GM23338 (cell line): ENCODE measurements around the gene TSC22D1. TPM values are rescaled to one million over a fixed set of nuclear protein-coding genes. Genes with fewer than 3 reads are reported as not detected.

ENCODE experiments used
- ATAC-seq: fragments of 200-7000 bp; cut with Tn5 transposase; 3 replicates; pipeline ENCODE4 v1.9.1; 2020
- DNase-seq: peaks from one replicate; pipeline ENCODE4 v3.0.0-alpha.2; 2015; ENCODE audit warnings: low spot score
- H2AFZ ChIP-seq: fragments of 200-600 bp; sonication (generic); 2 replicates; pipeline ENCODE4 v1.8.0; 2016; ENCODE audit warnings: antibody characterized with exemption, mild to moderate bottlenecking, moderate library complexity
- H3F3A ChIP-seq: fragments of 200-600 bp; sonication (generic); replicated peaks from 2 replicates; pipeline ENCODE4 v1.8.0; 2017; ENCODE audit warnings: antibody characterized with exemption, mixed run types, low read depth
- H3K27ac ChIP-seq: fragments of 200-600 bp; sonication (generic); 2 replicates; pipeline ENCODE4 v1.6.1; 2016; ENCODE audit warnings: low read depth
- H3K27me3 ChIP-seq: fragments of 200-600 bp; sonication (generic); 2 replicates; pipeline ENCODE4 v1.8.0; 2016; ENCODE audit warnings: mild to moderate bottlenecking, mixed run types, moderate library complexity; ENCODE audit not compliant: insufficient read depth
- H3K36me3 ChIP-seq: fragments of 200-600 bp; sonication (generic); 2 replicates; pipeline ENCODE4 v1.8.0; 2016; ENCODE audit warnings: mild to moderate bottlenecking; ENCODE audit not compliant: insufficient read depth
- H3K4me1 ChIP-seq: fragments of 200-600 bp; sonication (generic); 2 replicates; pipeline ENCODE4 v1.8.0; 2016; ENCODE audit warnings: mild to moderate bottlenecking, moderate library complexity; ENCODE audit not compliant: insufficient read depth
- H3K4me2 ChIP-seq: fragments of 200-600 bp; sonication (generic); 2 replicates; pipeline ENCODE4 v1.7.1; 2017; ENCODE audit warnings: mixed run types
- H3K4me3 ChIP-seq: fragments of 200-600 bp; sonication (generic); 2 replicates; pipeline ENCODE4 v1.6.1; 2016; ENCODE audit warnings: mixed run types
- H3K79me2 ChIP-seq: fragments of 200-600 bp; sonication (generic); replicated peaks from 2 replicates; pipeline ENCODE4 v1.8.0; 2017; ENCODE audit warnings: mild to moderate bottlenecking; ENCODE audit not compliant: insufficient read depth
- H3K9me2 ChIP-seq: fragments of 200-600 bp; sonication (generic); 2 replicates; pipeline ENCODE4 v1.8.0; 2017; ENCODE audit not compliant: insufficient read depth
- H4K20me1 ChIP-seq: fragments of 200-600 bp; sonication (generic); replicated peaks from 2 replicates; pipeline ENCODE4 v1.8.0; 2017; ENCODE audit warnings: mild to moderate bottlenecking; ENCODE audit not compliant: insufficient read depth
- H3K27ac Mint-ChIP-seq: 2 replicates; pipeline ENCODE4 v1.8.0; 2020; ENCODE audit warnings: inconsistent platforms, mild to moderate bottlenecking, moderate library complexity, mixed read lengths
- H3K27me3 Mint-ChIP-seq: 3 replicates; pipeline ENCODE4 v1.8.0; 2022; ENCODE audit warnings: low read depth, mild to moderate bottlenecking, moderate library complexity, mixed read lengths, inconsistent platforms; ENCODE audit not compliant: insufficient read depth, poor library complexity
- H3K36me3 Mint-ChIP-seq: 3 replicates; pipeline ENCODE4 v1.8.0; 2021; ENCODE audit warnings: low read depth, mild to moderate bottlenecking, inconsistent platforms, moderate library complexity, mixed read lengths
- H3K4me1 Mint-ChIP-seq: 3 replicates; pipeline ENCODE4 v1.8.0; 2020; ENCODE audit warnings: mild to moderate bottlenecking, inconsistent platforms, mixed read lengths
- H3K4me3 Mint-ChIP-seq: 3 replicates; pipeline ENCODE4 v1.8.0; 2021; ENCODE audit warnings: moderate library complexity, mild to moderate bottlenecking, inconsistent platforms, mixed read lengths
- H3K9me3 Mint-ChIP-seq: 3 replicates; pipeline ENCODE4 v1.8.0; 2020; ENCODE audit warnings: moderate library complexity, mild to moderate bottlenecking, inconsistent platforms, mixed read lengths
- CTCF ChIP-seq, 2 experiments: fragments of 200-600 bp in 1 of 2; sonication (generic) in 1 of 2; conservative IDR thresholded peaks; 2 replicates each; pipeline versions ENCODE4 v1.5.1 to v1.6.1; 2016 to 2017; ENCODE audit warnings: antibody characterized with exemption in 2 of 2, low read depth in 2 of 2, mild to moderate bottlenecking in 2 of 2, moderate library complexity in 1 of 2
- EZH2 ChIP-seq: fragments of 200-600 bp; sonication (generic); IDR thresholded peaks from one replicate; pipeline ENCODE4 v1.8.0; 2017; ENCODE audit warnings: antibody characterized with exemption, mild to moderate bottlenecking, low read depth; ENCODE audit not compliant: unreplicated experiment
- EZH2phosphoT487 ChIP-seq: fragments of 200-600 bp; sonication (generic); IDR thresholded peaks from one replicate; pipeline ENCODE4 v1.8.1; 2018; ENCODE audit warnings: antibody characterized with exemption; ENCODE audit not compliant: unreplicated experiment
- NANOG ChIP-seq: IDR thresholded peaks from 2 replicates; pipeline ENCODE4 v1.6.1; 2016; ENCODE audit warnings: antibody characterized with exemption, borderline replicate concordance
- POLR2AphosphoS5 ChIP-seq: IDR thresholded peaks from 2 replicates; pipeline ENCODE4 v1.6.1; 2016; ENCODE audit warnings: antibody characterized with exemption, low read depth
- polyA plus RNA-seq: library from polyadenylated mRNA; unstranded; fragments of >200 nt; fragmentation: Nextera tagmentation; extraction: Ambion mirVana; gene quantifications from 2 replicates; pipeline ENCODE4 v1.2.1, GENCODE V29; 2016
- total RNA-seq: library from RNA; depleted of rRNA; stranded (reverse); fragments of >200 nt; shearing (Covaris generic); gene quantifications from 2 replicates; pipeline ENCODE4 v1.2.3, GENCODE V29; 2014
- TF ChIP-seq, protein P1 (sequence below): IDR thresholded peaks from 2 replicates; pipeline ENCODE4 v1.6.1; 2016; ENCODE audit warnings: antibody characterized with exemption
- TF ChIP-seq, protein P2 (sequence below): fragments of 250-450 bp; sonication (Bioruptor Pico); IDR thresholded peaks from 2 replicates; pipeline ENCODE4 v1.5.0; 2020; ENCODE audit warnings: mild to moderate bottlenecking, moderate library complexity

The TSC22D1 gene
- total and polyA plus RNA-seq, 2 experiments from 2014 or later, result 58.5 to 114 TPM

DNA sequence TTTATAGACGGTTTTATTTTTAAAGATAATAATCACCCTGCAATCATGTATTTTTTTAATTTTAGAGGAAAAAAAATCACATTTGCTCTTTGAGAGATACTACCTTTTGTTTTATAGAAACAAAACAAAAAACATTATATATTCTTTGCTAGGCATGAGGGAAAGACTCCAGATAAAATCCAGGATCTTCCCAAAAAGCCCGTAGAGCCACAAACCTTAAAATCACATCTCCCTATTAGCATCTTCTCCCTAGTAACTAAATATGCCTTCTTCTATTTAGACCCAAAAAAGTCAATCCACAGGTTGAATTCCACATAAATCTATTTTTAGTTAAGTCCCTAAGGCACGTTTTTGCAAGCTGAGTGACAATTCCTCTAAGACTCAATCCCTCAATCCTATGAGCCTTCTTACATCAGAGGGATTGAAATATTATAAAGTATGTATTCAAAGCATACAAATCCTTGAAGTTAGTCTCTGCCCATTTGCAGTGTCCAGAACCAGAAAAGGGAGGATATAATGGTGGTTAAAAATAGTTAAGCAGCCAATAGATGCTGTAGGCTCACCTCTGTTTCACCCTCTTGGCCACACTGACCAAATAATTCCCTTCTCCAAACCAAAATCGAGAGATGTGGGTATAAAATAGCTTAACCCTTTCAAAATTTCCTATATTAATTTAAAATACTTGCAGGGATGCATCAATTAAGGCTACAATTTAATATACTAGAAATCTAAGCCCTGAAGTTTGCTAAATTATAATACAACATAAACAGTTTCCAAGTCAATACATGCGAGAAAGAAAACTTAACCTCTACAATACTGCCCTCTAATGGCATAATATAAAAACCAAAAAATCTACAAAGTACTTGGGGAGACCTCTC lies 138.5 kb downstream of the TSC22D1 start:
- ATAC-seq (no peak), DNase-seq (peak; percentile 78)
- peaks cover 4% of the 10 kb centered on the region for H3K27me3 Mint-ChIP-seq
- Histone ChIP-seq H3F3A (0 out of 2 replicates have a peak, but pooled peaks cover 4% of the 10 kb centered on the region), H3K4me2 (peak overlapping the region; percentile 33), H3K79me2 (peaks cover 38% of the 10 kb centered on the region), H3K4me1 (peaks cover 15% of the 10 kb centered on the region), H3K27me3 (no peaks in the 10 kb centered on the region), H3K9me2 (no peaks in the 10 kb centered on the region), H4K20me1 (peaks cover 14% of the 10 kb centered on the region), H3K4me3 (peak overlapping the region; percentile 90), H2AFZ (no peak overlapping the region), H3K27ac (0 out of 2 replicates have a peak overlapping the region, but pooled peaks have one; percentile 35), H3K36me3 (peaks cover 18% of the 10 kb centered on the region)
- H3K9me3 Mint-ChIP-seq, result no peaks in the 10 kb centered on the region
- TF ChIP-seq, protein P1, sequence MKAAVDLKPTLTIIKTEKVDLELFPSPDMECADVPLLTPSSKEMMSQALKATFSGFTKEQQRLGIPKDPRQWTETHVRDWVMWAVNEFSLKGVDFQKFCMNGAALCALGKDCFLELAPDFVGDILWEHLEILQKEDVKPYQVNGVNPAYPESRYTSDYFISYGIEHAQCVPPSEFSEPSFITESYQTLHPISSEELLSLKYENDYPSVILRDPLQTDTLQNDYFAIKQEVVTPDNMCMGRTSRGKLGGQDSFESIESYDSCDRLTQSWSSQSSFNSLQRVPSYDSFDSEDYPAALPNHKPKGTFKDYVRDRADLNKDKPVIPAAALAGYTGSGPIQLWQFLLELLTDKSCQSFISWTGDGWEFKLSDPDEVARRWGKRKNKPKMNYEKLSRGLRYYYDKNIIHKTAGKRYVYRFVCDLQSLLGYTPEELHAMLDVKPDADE, result no peak
- peak in 1 of 2 experiments; percentile 79; a peak in 3 of 4 replicates for TF ChIP-seq CTCF (conservative IDR thresholded peaks at IDR 0.05; ENCODE audit: low read depth in 2 of 2)
- H3K4me1 Mint-ChIP-seq, result peaks cover 31% of the 10 kb centered on the region
- peak overlapping the region; percentile 86 for H3K4me3 Mint-ChIP-seq
- peak overlapping the region; percentile 90 for H3K27ac Mint-ChIP-seq
- H3K36me3 Mint-ChIP-seq, result peaks cover 24% of the 10 kb centered on the region

DNA sequence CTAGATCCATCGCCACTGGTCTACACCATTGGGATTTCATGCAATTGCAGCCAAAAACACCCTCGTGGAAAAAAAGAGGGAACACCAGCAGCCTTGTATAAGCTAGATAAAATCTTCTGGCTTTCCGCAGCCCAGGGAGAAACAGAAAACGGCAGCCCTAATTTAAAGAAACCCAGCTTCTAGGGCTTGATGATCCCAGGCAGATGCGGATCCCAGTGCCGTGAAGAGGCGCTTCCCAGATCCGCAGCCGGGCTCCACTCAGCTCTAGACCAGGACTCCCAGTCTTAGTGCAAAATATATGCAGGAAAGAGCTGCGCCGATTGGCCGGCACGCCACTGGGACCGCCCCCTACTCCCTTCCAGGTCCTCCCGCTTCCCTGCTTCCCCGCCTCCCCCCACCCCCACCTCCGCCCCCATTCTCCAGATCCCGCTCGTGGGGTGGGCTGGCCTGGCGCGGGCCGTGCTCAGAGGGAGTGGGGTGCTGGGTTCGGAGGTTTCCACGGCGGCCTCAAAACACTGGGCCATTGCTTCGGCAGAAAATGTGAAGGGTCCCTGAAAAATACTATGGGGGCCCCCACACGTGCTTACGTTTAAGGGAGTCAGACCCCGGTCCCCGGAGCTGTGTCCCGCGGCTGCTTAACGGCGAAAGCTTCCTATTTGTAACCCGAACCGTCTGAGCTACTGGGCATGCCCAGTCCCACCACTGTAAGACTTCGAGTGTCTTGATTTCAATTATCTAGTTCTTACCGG lies 139.4 kb downstream of the TSC22D1 start:
- Histone ChIP-seq H3K27ac (peak overlapping the region; percentile 97), H3K9me2 (no peaks in the 10 kb centered on the region), H2AFZ (no peak overlapping the region), H3K4me1 (peaks cover 15% of the 10 kb centered on the region), H3K4me3 (peak overlapping the region; percentile 90), H4K20me1 (peaks cover 14% of the 10 kb centered on the region), H3K4me2 (peak overlapping the region; percentile 83), H3K36me3 (peaks cover 18% of the 10 kb centered on the region), H3K27me3 (no peaks in the 10 kb centered on the region), H3K79me2 (peaks cover 31% of the 10 kb centered on the region), H3F3A (0 out of 2 replicates have a peak, but pooled peaks cover 4% of the 10 kb centered on the region)
- Mint-ChIP-seq H3K36me3 (peaks cover 25% of the 10 kb centered on the region), H3K9me3 (no peaks in the 10 kb centered on the region), H3K27ac (peak overlapping the region; percentile 99), H3K4me1 (peaks cover 31% of the 10 kb centered on the region), H3K4me3 (peak overlapping the region; percentile 86), H3K27me3 (peaks cover 4% of the 10 kb centered on the region)
- ATAC-seq, result peak; percentile 86
- peak; percentile 98 for DNase-seq
- TF ChIP-seq, protein P2, sequence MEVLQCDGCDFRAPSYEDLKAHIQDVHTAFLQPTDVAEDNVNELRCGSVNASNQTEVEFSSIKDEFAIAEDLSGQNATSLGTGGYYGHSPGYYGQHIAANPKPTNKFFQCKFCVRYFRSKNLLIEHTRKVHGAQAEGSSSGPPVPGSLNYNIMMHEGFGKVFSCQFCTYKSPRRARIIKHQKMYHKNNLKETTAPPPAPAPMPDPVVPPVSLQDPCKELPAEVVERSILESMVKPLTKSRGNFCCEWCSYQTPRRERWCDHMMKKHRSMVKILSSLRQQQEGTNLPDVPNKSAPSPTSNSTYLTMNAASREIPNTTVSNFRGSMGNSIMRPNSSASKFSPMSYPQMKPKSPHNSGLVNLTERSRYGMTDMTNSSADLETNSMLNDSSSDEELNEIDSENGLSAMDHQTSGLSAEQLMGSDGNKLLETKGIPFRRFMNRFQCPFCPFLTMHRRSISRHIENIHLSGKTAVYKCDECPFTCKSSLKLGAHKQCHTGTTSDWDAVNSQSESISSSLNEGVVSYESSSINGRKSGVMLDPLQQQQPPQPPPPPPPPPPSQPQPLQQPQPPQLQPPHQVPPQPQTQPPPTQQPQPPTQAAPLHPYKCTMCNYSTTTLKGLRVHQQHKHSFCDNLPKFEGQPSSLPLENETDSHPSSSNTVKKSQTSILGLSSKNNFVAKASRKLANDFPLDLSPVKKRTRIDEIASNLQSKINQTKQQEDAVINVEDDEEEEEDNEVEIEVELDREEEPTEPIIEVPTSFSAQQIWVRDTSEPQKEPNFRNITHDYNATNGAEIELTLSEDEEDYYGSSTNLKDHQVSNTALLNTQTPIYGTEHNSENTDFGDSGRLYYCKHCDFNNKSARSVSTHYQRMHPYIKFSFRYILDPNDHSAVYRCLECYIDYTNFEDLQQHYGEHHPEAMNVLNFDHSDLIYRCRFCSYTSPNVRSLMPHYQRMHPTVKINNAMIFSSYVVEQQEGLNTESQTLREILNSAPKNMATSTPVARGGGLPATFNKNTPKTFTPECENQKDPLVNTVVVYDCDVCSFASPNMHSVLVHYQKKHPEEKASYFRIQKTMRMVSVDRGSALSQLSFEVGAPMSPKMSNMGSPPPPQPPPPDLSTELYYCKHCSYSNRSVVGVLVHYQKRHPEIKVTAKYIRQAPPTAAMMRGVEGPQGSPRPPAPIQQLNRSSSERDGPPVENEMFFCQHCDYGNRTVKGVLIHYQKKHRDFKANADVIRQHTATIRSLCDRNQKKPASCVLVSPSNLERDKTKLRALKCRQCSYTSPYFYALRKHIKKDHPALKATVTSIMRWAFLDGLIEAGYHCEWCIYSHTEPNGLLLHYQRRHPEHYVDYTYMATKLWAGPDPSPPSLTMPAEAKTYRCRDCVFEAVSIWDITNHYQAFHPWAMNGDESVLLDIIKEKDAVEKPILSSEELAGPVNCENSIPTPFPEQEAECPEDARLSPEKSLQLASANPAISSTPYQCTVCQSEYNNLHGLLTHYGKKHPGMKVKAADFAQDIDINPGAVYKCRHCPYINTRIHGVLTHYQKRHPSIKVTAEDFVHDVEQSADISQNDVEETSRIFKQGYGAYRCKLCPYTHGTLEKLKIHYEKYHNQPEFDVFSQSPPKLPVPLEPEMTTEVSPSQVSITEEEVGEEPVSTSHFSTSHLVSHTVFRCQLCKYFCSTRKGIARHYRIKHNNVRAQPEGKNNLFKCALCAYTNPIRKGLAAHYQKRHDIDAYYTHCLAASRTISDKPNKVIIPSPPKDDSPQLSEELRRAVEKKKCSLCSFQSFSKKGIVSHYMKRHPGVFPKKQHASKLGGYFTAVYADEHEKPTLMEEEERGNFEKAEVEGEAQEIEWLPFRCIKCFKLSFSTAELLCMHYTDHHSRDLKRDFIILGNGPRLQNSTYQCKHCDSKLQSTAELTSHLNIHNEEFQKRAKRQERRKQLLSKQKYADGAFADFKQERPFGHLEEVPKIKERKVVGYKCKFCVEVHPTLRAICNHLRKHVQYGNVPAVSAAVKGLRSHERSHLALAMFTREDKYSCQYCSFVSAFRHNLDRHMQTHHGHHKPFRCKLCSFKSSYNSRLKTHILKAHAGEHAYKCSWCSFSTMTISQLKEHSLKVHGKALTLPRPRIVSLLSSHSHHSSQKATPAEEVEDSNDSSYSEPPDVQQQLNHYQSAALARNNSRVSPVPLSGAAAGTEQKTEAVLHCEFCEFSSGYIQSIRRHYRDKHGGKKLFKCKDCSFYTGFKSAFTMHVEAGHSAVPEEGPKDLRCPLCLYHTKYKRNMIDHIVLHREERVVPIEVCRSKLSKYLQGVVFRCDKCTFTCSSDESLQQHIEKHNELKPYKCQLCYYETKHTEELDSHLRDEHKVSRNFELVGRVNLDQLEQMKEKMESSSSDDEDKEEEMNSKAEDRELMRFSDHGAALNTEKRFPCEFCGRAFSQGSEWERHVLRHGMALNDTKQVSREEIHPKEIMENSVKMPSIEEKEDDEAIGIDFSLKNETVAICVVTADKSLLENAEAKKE (CRISPR knock-in tag), result no peak
- TF ChIP-seq, protein P1, result 0 out of 2 replicates have a peak, but pooled peaks have one; percentile 37
- TF ChIP-seq POLR2AphosphoS5 (peak; percentile 97), EZH2 (no peak), NANOG (no peak), EZH2phosphoT487 (no peak)
